Measurements from ENCODE around the gene GLYATL1. TPM values are rescaled to one million over a fixed set of nuclear protein-coding genes. Genes with fewer than 3 reads are reported as not detected.

Gene GLYATL1, protein sequence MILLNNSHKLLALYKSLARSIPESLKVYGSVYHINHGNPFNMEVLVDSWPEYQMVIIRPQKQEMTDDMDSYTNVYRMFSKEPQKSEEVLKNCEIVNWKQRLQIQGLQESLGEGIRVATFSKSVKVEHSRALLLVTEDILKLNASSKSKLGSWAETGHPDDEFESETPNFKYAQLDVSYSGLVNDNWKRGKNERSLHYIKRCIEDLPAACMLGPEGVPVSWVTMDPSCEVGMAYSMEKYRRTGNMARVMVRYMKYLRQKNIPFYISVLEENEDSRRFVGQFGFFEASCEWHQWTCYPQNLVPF
- under 0.01 and 0.24 TPM in 2 replicates for total RNA-seq

DNA sequence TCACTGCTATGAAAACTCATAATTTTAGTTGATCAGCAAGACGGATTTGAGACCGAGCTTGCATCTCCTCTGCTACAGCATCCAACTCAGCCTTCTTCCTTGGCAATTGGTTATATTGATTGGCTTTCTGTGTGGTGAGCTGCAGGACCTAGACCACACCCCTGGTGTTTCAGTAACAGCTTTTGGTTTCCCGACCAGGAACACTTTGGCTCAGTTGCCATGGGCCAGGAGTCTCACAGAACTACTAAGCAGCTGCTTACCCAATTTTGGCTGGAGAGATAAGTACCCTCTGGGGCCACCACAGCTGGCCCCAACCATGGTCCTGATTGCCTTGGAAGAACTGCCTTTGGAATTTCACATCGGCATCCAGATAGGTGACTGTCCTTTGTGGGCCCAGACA is at the start of gene GLYATL1:
Gene GLYATL1 (plus strand): TSS at position 212 of the 400 bp plus-strand sequence. CDS start 7,600 bp downstream, outside the sequence.

Other genes with a start within 250 kb of the GLYATL1 start
- gene GLYAT, start 207.5 kb upstream of the GLYATL1 start, total RNA-seq, result not detected in 2 replicates
- gene GLYATL2, start 94.8 kb upstream of the GLYATL1 start, total RNA-seq, result 0.24 TPM in 1 of 2 replicates, not detected in the other
- gene GLYATL1B, start 146.8 kb downstream of the GLYATL1 start, total RNA-seq, result not detected in 2 replicates
- 0.21 and 2.2 TPM in 2 replicates for gene FAM111B, start 167.7 kb downstream of the GLYATL1 start, total RNA-seq
- gene FAM111A, start 203.4 kb downstream of the GLYATL1 start, total RNA-seq, result 7.9 and 19.5 TPM in 2 replicates
- 2.9 and 7.5 TPM in 2 replicates for gene DTX4, start 232.6 kb downstream of the GLYATL1 start, total RNA-seq

Data from tracheal epithelial cell (primary cell).